ENCODE results near the gene ASB16.

Gene ASB16

DNA sequence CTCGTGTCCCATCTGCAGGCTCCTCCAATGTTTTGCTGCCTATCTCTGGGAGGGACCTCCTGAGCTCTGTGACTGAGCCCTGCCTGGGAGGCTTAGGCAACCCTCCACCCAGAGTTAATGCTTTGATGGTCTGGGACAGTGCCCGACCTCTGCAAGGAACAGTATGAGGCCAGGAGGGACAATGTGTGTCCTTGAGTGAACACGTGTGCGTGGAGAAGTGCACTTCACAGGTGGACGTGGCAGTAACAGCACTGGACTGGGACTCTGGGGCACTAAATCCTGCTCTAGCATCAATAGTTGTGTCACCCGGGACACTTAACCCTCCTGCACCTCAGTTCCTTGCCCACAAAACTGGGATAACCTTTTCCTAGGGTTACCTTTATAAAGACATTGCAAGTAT is 44.4 kb downstream of the ASB16 start:
- DNase-seq (ENCODE audit: low spot score): no peak
- no peak for TF ChIP-seq CTCF (IDR thresholded peaks at IDR 0.05; ENCODE audit: extremely low read depth, missing control alignments)

GRCh38 chr17:44216173-44216572 is 45.7 kb downstream of the ASB16 start:
- no peak for TF ChIP-seq CTCF (IDR thresholded peaks at IDR 0.05; ENCODE audit: extremely low read depth, missing control alignments)
- peak; percentile 52 for DNase-seq (ENCODE audit: low spot score)

DNA sequence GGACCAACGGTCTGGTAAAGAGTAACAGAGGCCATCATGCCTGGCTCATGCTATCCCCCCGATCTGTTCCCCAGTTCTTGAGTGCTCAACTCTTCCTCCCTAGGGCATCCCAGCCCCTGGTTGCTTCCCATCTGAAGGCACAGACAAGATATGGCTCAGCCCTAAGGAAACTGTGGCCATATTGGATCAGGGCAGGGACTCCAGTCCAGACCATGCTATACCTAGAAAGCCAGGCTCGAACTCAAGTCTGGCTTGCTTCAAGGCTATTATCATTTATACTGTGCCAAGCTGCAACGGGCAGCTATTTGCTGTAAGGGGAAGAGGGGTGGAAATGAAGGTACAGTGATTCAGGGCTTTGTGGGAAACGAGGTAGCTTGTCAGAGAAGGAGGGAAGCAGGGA is 46.2 kb downstream of the ASB16 start:
- no peak for DNase-seq (ENCODE audit: low spot score)
- no peak for TF ChIP-seq CTCF (IDR thresholded peaks at IDR 0.05; ENCODE audit: extremely low read depth, missing control alignments)

- TF ChIP-seq CTCF (IDR thresholded peaks at IDR 0.05; ENCODE audit: extremely low read depth, missing control alignments): no peak
- no peak for DNase-seq (ENCODE audit: low spot score)
Observed at GRCh38 chr17:44217738-44218343, 47.3 kb downstream of the ASB16 start.

DNA sequence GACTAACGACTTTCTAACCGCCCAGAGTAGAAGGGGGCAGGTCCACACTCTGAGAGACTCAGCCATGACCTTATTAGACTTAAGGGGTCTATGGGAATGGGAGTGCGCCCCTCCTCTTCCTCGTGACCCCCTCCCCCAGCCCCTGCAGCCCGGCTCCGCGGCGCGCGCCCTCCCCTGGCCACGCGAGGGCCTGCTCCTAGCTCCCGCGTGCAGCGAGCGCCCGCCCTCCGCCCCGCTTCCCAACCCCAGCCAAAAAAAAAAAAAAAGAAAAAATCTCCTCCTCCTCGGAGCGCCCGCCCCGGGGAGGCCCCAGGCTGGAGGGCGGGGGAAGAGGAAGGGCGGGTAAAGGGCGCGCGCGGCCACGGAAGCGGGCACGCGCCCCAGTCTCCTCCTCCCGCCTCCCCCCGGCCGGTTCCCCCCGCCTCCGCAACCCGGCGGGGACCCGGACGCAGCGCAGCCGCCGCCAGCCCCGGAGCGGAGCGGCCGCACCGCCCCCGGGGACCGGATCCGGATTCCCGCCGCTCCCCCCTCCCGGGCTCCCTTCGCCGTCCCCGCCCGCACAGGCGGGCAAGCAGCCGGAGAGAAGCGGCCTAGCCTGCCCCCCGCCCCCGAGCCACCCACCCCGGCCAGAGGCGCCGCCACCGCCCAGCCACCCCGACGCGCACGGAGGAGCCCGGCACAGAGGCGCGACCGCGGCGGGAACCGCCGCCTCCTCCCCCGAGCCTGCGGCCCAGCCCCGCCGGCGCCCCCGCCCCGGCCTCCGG is 48.0 kb downstream of the ASB16 start:
- DNase-seq (ENCODE audit: low spot score): peak; percentile 97
- TF ChIP-seq CTCF (IDR thresholded peaks at IDR 0.05; ENCODE audit: extremely low read depth, missing control alignments): peak; percentile 62

DNA sequence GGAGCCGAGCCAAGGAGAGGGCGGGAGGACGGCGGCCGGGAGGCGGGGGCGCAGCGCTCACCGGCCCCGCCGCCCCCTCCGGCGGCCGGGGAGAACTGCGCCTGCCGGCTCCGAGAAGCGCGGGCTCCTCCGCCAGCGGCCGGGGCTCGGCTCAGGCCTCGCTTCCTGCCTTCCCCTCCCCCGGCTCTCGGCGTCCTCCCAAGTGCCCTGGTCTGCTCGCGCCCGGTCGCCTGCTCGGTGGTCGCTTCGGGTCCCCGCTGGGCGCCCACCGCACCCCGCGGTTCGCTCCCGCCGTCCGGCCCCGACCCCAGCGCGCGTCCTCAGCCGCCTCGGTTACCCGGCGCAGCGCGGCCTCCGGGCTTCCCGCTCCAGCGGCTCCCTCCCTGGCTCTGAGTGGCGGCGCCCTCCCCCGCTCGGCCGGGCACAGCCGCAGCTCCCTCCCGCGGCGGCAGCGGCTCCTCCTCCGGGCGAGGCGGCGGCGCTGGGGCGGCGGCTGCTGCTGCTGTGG is 48.7 kb downstream of the ASB16 start:
- TF ChIP-seq CTCF (IDR thresholded peaks at IDR 0.05; ENCODE audit: extremely low read depth, missing control alignments): no peak
- DNase-seq (ENCODE audit: low spot score): peak; percentile 91

DNA sequence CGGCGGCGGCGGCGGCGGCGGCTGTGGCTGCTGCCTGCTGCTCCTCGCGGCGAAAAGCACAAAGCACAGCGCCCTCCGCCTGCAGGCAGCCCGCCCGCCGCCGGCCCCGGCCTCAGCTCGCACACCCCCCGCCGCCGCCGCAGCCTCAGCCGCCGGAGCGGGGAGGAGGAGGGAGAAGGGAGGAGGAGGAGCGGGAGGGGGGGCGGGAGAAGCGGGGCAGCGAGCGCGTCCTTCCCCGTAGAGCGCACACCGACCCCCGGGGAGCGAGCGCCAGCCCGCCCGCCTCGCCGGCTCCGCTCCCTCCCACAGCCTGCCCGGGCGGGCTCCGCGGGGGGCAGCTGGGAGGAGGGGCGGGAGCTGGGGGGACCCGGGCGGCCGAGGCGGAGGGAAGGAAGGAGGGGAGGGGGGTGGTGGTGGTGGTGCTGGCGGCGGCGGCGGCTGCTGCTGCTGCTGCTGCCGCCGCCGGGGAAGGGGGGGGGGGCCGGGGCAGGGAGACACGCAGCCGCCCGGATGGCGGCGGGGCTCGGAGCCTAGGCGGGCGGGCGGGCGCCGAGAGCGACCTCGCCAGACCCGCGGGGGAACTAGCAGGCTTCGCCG is 49.2 kb downstream of the ASB16 start, which contains the start of gene UBTF:
UBTF (minus strand) TSS at position 60 of the 597 bp plus-strand sequence. CDS start 1,446 bp downstream, outside the sequence.
- DNase-seq (ENCODE audit: low spot score): peak; percentile 84
- TF ChIP-seq CTCF (IDR thresholded peaks at IDR 0.05; ENCODE audit: extremely low read depth, missing control alignments): no peak

Measured in GM20000 (cell line).